ENCODE data around the gene TRMT10C.
"Not testable (repeated sequence)": the region's sequence is repeated elsewhere in the genome, so short reads cannot be mapped to it uniquely, and the experiment has no call there.

TRMT10C gene

DNA sequence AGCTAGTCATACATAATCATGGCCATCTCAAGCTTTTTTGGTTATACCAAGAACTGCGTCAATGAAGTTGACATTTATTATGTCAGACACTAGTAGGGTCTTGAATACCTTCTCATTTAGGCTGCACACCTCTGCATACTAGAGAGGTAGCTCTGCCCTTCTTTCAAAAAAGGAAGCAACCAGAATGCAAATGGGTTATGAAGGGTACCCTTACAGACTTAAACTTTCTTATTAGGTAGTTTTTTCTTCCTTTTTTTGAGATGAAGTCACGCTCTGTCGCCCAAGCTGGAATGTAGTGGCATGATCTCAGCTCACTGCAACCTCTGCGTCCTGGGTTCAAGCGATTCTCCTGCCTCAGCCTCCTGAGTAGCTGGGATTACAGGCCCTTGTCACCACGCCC lies 15.6 kb downstream of the TRMT10C start:
- no peaks in the 10 kb centered on the region for H3K27me3 ChIP-seq (replicated peaks)
- no peak overlapping the region for H3K27ac ChIP-seq
- DNase-seq = no peak
- TF ChIP-seq, protein P1, sequence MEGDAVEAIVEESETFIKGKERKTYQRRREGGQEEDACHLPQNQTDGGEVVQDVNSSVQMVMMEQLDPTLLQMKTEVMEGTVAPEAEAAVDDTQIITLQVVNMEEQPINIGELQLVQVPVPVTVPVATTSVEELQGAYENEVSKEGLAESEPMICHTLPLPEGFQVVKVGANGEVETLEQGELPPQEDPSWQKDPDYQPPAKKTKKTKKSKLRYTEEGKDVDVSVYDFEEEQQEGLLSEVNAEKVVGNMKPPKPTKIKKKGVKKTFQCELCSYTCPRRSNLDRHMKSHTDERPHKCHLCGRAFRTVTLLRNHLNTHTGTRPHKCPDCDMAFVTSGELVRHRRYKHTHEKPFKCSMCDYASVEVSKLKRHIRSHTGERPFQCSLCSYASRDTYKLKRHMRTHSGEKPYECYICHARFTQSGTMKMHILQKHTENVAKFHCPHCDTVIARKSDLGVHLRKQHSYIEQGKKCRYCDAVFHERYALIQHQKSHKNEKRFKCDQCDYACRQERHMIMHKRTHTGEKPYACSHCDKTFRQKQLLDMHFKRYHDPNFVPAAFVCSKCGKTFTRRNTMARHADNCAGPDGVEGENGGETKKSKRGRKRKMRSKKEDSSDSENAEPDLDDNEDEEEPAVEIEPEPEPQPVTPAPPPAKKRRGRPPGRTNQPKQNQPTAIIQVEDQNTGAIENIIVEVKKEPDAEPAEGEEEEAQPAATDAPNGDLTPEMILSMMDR (IDR thresholded peaks at IDR 0.05; ENCODE audit: low read depth, low read length, missing control alignments) = no peak
- no peak overlapping the region for H3K4me3 ChIP-seq (ENCODE audit: low read depth, low read length)
- H3K36me3 ChIP-seq (replicated peaks) = peaks cover 13% of the 10 kb centered on the region
- in situ Hi-C loops (cut with HindIII; ENCODE audit: low pct_ligation_motif_present, low sequenced_read_pairs) = no loop called here

DNA sequence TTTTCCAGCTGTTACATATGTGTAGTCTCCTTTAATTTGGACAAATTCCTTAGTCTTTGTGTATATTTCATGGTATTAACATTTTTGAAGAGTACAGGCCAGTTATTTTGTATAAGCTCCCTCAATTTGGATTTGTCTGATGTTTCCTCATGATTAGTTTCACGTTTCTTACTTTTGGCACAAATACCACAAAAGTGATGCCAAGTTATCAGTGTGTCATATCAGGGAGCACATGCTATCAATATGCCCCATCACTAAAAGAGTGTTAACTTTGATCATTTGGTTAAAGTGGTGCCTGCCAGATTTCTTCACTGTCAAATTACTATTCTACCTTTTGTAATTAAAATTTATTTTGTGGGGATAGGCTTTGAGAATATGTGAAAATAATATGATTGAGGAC lies 26.9 kb downstream of the TRMT10C start:
- TF ChIP-seq, protein P1 (IDR thresholded peaks at IDR 0.05; ENCODE audit: low read depth, low read length, missing control alignments) = no peak
- H3K4me3 ChIP-seq (ENCODE audit: low read depth, low read length) = no peak overlapping the region
- no peak overlapping the region for H3K27ac ChIP-seq
- DNase-seq = no peak
- no peaks in the 10 kb centered on the region for H3K27me3 ChIP-seq (replicated peaks)
- peaks cover 18% of the 10 kb centered on the region for H3K36me3 ChIP-seq (replicated peaks)
- in situ Hi-C loops (cut with HindIII; ENCODE audit: low pct_ligation_motif_present, low sequenced_read_pairs) = no loop called here

DNA sequence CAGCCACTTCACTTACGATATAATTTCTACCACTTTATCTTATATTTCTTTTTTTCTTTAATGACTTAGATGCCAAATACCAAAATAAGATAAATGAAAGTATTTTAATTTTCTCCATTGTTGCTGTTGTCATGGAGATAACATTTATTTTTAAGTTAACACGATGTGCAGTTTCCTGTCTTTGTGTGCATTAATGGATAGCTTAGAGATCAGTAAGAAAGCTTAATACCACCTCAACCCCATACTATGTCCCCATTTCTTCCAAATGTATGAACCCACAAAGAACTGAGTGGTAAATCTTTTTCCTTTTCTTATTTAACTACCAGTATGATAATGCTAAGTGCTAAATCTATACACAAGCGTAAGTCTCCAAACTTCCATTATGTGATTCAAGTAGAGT lies 29.4 kb downstream of the TRMT10C start:
- no peak overlapping the region for H3K27ac ChIP-seq
- H3K27me3 ChIP-seq (replicated peaks) = no peaks in the 10 kb centered on the region
- no peak for DNase-seq
- in situ Hi-C loops (cut with HindIII; ENCODE audit: low pct_ligation_motif_present, low sequenced_read_pairs) = no loop called here
- TF ChIP-seq, protein P1 (IDR thresholded peaks at IDR 0.05; ENCODE audit: low read depth, low read length, missing control alignments) = no peak
- peaks cover 22% of the 10 kb centered on the region for H3K36me3 ChIP-seq (replicated peaks)
- H3K4me3 ChIP-seq (ENCODE audit: low read depth, low read length) = no peak overlapping the region

DNA sequence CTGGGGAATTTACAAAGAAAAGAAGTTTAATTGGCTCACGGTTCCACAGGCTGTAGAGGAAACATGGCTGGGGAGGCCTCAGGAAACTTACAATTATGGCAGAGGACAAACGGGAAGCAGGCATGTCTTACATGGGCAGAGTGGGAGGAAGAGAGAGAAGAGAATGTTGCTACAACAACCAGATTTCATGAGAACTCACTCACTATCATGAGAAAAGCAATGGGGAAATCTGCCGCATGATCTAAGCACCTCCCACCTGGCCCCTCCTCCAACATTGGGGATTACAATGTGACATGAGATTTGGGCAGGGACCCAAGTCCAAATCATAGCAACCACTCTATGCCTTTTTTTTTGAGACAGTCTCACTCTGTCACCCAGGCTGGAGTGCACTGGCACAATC lies 41.1 kb downstream of the TRMT10C start:
- TF ChIP-seq, protein P1 (IDR thresholded peaks at IDR 0.05; ENCODE audit: low read depth, low read length, missing control alignments) = no peak
- no peaks in the 10 kb centered on the region for H3K36me3 ChIP-seq (replicated peaks)
- in situ Hi-C loops (cut with HindIII; ENCODE audit: low pct_ligation_motif_present, low sequenced_read_pairs) = no loop called here
- H3K27ac ChIP-seq = no peak overlapping the region
- H3K4me3 ChIP-seq (ENCODE audit: low read depth, low read length) = no peak overlapping the region
- no peak for DNase-seq
- H3K27me3 ChIP-seq (replicated peaks) = no peaks in the 10 kb centered on the region

DNA sequence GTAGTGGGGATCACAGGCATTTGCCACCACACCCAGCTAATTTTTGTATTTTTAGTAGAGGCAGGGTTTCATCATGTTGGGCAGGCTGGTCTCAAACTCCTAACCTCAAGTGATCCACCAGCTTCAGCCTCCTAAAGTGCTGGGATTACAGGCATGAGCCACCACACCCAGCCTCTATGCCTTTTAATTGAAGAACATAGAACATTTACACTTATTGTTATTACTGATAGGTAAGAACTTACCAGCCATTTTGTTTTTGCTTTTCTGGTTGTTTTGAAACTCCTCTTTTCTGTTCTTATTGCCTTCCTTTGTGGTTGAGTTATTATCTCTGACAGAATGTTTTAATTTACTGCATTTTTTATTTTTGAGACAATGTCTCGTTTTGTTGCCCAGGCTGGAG lies 41.5 kb downstream of the TRMT10C start:
- TF ChIP-seq, protein P1 (IDR thresholded peaks at IDR 0.05; ENCODE audit: low read depth, low read length, missing control alignments) = no peak
- Histone ChIP-seq H3K36me3 (replicated peaks) (no peaks in the 10 kb centered on the region), H3K27me3 (replicated peaks) (no peaks in the 10 kb centered on the region), H3K27ac (no peak overlapping the region), H3K4me3 (ENCODE audit: low read depth, low read length) (no peak overlapping the region)
- no peak for DNase-seq
- in situ Hi-C loops (cut with HindIII; ENCODE audit: low pct_ligation_motif_present, low sequenced_read_pairs) = no loop called here

DNA sequence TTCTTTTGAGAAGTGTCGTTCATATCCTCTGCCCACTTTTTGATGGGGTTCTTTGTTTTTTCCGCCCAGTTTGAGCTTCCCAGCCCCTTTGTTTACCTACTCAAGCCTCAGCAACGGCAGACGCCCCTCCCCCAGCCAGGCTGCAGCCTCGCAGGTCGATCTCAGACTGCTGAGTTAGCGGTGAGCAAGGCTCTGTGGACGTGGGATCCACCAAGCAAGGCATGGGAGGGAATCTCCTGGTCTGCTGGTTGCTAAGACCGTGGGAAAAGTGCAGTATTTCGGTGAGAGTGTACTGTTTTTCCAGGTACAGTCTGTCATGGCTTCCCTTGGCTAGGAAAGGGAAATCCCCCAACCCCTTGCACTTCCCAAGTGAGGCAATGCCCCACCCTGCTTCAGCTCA lies 43.7 kb downstream of the TRMT10C start:
- H3K27ac ChIP-seq; H3K36me3 ChIP-seq (replicated peaks); H3K27me3 ChIP-seq (replicated peaks); DNase-seq; H3K4me3 ChIP-seq (ENCODE audit: low read depth, low read length); in situ Hi-C loops (cut with HindIII; ENCODE audit: low pct_ligation_motif_present, low sequenced_read_pairs): not testable (repeated sequence)
